Neural progenitor cell (in vitro differentiated cells): ENCODE results near the gene TNP1.

Source experiments
- EZH2 ChIP-seq: fragments of 200-600 bp; sonication (generic); IDR thresholded peaks from 2 replicates; pipeline ENCODE4 v1.6.1; 2017; ENCODE audit warnings: antibody characterized with exemption, mild to moderate bottlenecking, moderate library complexity
- EZH2phosphoT487 ChIP-seq: fragments of 200-600 bp; sonication (generic); IDR thresholded peaks from 2 replicates; pipeline ENCODE4 v1.6.1; 2017; ENCODE audit warnings: antibody characterized with exemption
- TF ChIP-seq, protein P1 (sequence below): fragments of 200-600 bp; sonication (generic); IDR thresholded peaks from 2 replicates; pipeline ENCODE4 v1.5.1; 2017; ENCODE audit warnings: antibody characterized with exemption, mild to moderate bottlenecking

DNA sequence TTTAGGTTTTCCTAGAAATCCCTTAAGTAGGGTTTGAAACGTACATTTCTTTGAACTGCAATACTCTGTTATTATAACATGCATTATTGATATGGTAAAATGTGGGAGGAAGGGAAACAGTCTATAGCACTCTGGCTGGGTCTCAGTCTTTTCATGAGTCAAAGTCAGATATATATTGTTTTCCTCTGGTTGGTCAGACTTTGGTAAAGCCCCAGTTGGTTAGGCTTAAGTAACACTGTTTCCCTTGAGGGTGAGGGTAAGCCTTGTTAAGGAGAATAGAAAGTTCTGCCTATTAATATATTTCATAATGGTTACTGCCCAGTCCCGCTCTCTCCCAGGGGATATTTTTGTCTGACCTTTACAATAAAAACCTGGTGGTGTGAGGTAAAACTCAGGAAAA lies 44.7 kb upstream of the TNP1 start:
- TF ChIP-seq EZH2phosphoT487, result no peak
- TF ChIP-seq EZH2, result no peak
- TF ChIP-seq, protein P1, sequence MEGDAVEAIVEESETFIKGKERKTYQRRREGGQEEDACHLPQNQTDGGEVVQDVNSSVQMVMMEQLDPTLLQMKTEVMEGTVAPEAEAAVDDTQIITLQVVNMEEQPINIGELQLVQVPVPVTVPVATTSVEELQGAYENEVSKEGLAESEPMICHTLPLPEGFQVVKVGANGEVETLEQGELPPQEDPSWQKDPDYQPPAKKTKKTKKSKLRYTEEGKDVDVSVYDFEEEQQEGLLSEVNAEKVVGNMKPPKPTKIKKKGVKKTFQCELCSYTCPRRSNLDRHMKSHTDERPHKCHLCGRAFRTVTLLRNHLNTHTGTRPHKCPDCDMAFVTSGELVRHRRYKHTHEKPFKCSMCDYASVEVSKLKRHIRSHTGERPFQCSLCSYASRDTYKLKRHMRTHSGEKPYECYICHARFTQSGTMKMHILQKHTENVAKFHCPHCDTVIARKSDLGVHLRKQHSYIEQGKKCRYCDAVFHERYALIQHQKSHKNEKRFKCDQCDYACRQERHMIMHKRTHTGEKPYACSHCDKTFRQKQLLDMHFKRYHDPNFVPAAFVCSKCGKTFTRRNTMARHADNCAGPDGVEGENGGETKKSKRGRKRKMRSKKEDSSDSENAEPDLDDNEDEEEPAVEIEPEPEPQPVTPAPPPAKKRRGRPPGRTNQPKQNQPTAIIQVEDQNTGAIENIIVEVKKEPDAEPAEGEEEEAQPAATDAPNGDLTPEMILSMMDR, result no peak
